A673 (cell line): Measurements from ENCODE around the gene LHFPL2.

ENCODE experiments used
- EZH2 ChIP-seq: fragments of 200-600 bp; sonication (generic); IDR thresholded peaks from 2 replicates; pipeline ENCODE4 v1.6.1; 2017; ENCODE audit warnings: borderline replicate concordance, low read depth, mild to moderate bottlenecking, mixed read lengths, antibody characterized with exemption, low read length; ENCODE audit not compliant: poor library complexity, severe bottlenecking
- TF ChIP-seq, protein P1 (sequence below): fragments of 300-800, 200-600 bp; sonication (generic); conservative IDR thresholded peaks from 2 replicates; pipeline ENCODE4 v1.5.1; 2017; ENCODE audit warnings: low read depth, mild to moderate bottlenecking, antibody characterized with exemption, low read length, moderate library complexity, mixed read lengths

DNA sequence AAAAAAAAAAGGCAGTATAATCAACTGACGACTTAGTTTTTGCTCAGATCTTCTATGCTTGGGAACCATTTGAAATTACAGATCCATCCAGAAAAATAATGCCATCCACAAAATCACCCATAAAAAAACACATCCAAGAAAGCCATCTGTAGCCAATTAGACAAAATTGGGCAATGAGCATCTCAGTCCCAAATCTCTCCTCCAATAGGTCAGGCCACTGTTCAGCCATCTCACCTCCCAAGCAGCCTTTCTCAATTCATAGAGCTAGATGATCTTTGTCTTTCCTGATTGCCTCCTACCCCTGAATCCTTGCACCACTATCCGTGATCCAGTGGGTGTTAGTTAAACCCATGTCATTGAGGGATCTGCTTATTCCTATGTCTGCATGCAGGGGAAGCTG, 148.5 kb downstream of the LHFPL2 start:
- TF ChIP-seq, protein P1, sequence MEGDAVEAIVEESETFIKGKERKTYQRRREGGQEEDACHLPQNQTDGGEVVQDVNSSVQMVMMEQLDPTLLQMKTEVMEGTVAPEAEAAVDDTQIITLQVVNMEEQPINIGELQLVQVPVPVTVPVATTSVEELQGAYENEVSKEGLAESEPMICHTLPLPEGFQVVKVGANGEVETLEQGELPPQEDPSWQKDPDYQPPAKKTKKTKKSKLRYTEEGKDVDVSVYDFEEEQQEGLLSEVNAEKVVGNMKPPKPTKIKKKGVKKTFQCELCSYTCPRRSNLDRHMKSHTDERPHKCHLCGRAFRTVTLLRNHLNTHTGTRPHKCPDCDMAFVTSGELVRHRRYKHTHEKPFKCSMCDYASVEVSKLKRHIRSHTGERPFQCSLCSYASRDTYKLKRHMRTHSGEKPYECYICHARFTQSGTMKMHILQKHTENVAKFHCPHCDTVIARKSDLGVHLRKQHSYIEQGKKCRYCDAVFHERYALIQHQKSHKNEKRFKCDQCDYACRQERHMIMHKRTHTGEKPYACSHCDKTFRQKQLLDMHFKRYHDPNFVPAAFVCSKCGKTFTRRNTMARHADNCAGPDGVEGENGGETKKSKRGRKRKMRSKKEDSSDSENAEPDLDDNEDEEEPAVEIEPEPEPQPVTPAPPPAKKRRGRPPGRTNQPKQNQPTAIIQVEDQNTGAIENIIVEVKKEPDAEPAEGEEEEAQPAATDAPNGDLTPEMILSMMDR: no peak
- no peak for TF ChIP-seq EZH2
